ENCODE measurements around the gene SRSF9.
"Not testable (repeated sequence)": the region's sequence is repeated elsewhere in the genome, so short reads cannot be mapped to it uniquely, and the experiment has no call there.

The SRSF9 gene

GRCh38 chr12:120481022-120481767 is 11.6 kb upstream of the SRSF9 start:
- DNase-seq = no peak

DNA sequence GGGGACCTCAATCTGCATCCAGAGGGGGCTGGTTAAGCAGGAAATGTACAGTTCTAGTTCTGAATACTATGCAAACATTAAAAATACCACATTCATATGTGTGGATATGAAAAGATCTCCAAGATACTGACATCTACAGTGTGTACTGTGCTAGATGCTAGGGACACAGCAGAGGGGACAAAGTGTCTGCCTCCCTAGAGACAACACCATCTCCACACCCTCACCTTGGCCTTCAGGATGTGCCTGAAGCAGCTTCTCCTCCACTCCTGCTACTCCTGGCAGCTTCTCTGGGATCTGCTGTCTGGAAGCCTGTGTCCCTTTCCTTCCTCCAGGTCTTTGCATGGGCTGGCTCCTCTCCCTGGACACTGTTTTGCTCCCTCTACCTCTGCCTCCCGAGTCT is 10.7 kb upstream of the SRSF9 start:
- no peak for DNase-seq

GRCh38 chr12:120479458-120479857 is 9.9 kb upstream of the SRSF9 start:
- DNase-seq = no peak

DNA sequence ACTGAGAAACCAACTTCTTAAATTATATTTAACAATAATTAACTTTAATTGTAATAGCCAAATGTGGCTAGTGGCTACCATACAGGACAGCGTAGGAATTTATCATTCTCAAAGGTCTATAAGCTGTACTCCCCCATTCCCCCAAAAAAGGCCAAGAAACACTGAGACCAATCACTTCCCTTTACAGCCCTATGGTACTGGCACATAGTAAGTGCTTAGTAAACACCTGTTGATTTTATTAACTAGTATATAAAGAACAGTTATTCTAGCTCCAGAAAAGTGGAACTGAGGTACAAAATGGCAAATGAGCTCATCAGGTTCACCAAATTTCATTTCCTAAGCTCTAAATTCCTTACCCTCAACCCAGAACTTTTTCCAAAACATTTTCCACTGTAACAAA is 6.1 kb upstream of the SRSF9 start:
- no peak for DNase-seq

DNA sequence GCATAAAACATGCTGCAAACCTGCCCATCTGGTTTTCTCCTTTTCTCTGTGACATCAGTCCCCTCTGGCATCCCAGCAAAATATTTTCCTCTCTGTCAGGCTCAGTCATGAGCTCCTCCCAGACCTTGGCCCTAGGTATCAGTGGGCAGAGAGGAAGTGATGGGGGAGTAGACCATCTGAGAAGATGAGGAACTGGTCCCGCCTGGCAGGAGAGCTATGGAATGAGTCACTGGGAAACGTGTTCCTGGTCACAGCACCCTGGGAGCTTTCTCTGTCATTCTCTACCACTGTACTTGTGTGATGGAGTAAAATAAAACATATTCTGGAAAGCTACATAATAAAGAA is 5.0 kb upstream of the SRSF9 start:
- DNase-seq = peak; percentile 22

DNA sequence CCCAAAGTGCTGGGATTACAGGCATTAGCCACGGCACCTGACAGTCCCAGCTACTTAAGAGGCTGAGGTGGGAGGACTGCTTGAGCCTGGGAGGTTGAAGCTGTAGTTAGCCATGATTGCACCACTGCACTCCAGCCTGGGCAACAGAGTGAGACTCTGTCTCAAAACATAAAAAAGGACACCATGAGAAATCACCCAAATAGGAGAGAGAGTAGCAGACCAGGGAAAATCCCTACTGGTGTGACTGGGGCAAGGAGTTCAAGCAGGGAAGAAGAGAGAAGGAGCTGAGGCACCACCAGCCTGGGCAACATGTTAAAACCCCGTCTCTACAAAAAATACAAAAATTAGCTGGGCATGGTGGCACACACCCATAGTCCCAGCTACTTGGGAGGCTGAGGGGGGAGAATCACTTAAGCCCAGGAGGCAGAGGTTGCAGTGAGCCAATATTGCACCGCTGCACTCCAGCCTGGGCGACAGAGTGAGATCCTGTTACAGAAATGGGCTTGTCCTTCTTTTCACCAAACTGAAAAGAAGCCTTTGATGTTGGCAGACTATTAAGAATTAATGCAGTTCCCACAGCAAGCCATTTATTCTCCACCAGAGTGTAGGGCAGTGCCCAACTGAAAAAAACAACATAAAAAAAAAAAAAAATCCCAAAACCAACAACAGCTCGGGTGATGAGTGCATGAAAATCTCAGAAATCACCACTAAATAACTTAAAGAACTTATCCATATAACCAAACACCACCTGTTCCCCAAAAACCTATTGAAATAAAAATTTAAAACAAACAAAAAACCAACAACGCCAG is 4.5 kb upstream of the SRSF9 start:
- DNase-seq = no peak

- DNase-seq = no peak
Observed at GRCh38 chr12:120472521-120472920, 3.0 kb upstream of the SRSF9 start.

DNA sequence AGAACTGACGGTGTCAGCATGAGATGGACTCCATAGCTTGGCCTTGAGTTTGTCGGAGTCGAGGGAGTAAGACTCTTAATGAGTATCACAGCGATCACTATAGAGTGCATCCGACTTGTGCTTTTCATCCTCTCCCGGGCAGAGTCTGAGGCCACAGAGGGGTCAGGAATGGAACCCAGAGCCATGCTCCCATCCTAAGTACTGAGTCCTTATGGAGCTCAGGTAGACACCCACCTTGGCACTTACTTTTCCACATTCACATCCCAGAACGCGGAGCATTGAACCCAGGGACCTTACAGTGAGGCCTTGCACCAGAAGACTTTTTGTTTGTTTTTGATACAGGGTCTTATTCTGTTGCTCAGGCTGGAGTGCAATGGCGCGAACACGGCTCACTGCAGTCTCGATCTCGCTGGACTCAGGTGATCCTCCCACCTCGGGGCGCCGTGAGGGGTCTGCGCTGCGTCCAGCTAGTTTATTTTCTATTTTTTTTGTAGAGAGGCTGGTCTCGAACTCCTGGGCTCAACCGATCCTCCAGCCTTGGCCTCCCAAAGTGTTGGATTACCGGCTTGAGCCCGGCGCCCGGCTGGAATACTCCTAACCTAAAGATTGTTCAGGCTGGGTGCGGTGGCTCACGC is 719 bp upstream of the SRSF9 start:
- no peak for DNase-seq

GRCh38 chr12:120468821-120469449 is 613 bp downstream of the SRSF9 start:
- peak; percentile 31 for DNase-seq

DNA sequence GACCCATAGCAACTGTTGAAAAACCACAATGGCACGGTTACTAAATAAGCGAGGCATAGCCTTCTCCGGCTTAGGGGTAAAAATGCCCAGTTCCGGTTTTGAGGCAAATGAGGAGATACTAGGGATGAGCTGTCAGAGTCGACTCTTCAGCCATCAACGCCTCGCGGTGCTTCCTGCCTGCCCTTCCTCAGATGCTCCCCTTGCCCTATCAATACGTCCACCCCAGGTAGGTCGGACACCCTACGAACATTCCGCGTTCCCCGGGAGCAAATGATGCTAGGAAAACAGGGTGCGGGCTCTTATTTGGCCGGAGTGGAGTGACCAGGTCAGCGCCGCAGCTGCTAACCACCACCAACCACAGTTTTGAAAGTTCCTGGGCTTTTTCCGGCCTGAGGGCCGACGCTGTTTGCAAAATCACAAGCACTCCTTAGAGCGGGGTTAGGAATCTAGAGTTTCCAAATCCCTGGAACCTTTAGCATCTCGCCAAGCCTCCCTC is 1.2 kb downstream of the SRSF9 start:
- DNase-seq = no peak

DNA sequence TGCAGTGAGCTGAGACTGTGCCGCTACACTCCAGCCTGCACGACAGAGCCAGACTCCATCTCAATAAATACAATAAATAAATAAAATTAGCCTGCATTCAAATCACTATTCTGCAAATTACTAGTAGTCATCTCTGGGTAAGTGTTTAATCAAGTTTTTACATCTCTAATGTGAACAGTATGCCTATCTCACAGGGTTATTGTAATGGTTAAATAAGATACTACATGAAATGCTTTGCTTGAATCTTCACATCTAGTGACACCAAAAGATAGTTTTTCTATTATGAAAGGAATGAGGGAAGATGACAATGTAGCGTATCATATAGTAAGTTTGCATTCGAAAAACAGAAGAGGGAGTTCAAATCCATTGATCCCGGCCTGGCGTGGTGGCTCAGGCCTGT is 2.1 kb downstream of the SRSF9 start:
- no peak for DNase-seq

- DNase-seq = no peak
Observed at GRCh38 chr12:120466560-120467315, 2.8 kb downstream of the SRSF9 start.

- no peak for DNase-seq
Observed at GRCh38 chr12:120465756-120466155, 3.8 kb downstream of the SRSF9 start.

- DNase-seq = no peak
Observed at GRCh38 chr12:120463712-120464111, 5.8 kb downstream of the SRSF9 start.

GRCh38 chr12:120462099-120462640 is 7.4 kb downstream of the SRSF9 start:
- no peak for DNase-seq

GRCh38 chr12:120460157-120460556 is 9.4 kb downstream of the SRSF9 start:
- DNase-seq = no peak

DNA sequence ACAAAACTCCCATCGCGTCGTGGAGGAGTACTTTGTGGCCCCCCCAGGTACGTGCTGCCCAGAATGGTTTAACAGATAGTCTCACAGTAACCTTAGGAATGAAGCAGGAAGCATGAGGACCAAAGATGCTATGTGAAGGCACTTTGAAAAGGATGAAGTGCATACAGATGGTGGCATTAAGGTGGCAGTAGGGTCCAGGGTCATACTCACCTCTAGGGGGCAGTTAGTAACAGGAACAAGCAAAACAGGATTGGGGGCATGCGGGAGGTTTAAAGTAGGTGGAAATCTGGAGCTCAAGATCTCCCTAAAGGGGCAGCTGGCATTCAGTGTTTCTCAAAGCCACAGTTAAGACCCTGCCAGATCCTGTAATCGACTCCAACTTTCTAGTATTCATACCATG is 12.4 kb downstream of the SRSF9 start:
- no peak for DNase-seq

GRCh38 chr12:120455302-120455701 is 14.2 kb downstream of the SRSF9 start:
- no peak for DNase-seq

DNA sequence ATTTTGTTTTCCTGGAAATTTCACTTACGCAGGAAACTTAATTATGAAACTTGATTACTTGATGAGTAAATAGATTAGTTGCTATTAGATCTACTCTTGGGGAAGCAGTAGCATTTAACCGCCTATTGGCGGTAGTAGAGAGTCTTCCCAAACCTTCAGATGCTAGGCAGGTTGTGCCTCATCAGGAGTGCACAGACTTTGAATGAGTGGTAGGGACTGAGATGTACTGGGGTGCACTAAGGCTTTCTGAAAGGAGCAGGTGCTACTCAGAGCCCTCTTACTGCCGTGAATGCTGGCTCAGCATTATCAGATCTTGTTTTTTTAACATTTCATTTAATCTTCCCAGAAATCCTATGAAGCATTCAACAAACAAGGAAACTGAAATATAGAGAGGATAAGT is 15.6 kb downstream of the SRSF9 start:
- DNase-seq = no peak

- no peak for DNase-seq
Observed at GRCh38 chr12:120453060-120453750, 16.3 kb downstream of the SRSF9 start.

GRCh38 chr12:120452524-120452923 is 17.0 kb downstream of the SRSF9 start:
- DNase-seq = not testable (repeated sequence)

DNA sequence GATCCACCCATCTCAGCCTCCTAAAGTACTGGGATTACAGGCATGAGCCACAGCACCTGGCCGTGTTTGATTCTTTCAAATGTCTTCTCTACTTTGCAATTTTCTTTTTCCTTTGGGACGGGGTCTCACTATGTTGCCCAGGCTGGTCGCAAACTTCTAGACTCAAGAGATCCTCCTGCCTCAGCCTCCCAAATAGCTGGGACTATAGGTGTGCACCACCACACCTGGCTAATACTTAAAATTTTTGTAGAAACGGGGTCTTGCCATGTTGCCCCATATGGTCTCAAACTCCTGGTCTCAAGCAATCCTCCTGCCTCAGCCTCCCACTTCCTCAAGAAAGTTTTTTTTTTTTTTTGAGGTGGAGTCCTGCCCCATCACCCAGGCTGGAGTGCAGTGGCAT is 21.6 kb downstream of the SRSF9 start:
- DNase-seq = no peak
